Karpas-422 (cell line): ENCODE results near the gene RIC8B. TPM values are rescaled to one million over a fixed set of nuclear protein-coding genes. Genes with fewer than 3 reads are reported as not detected.

Source experiments
- DNase-seq: peaks from one replicate; pipeline ENCODE4 v3.0.0-alpha.2; 2015
- H2AFZ ChIP-seq: fragments of 200-600 bp; sonication (generic); 2 replicates; pipeline ENCODE4 v1.6.1; 2014; ENCODE audit warnings: antibody characterized with exemption, low read length, mixed read lengths
- H3K27ac ChIP-seq: fragments of 200-600 bp; sonication (generic); 2 replicates; pipeline ENCODE4 v1.5.1; 2014; ENCODE audit warnings: mild to moderate bottlenecking, low read length, moderate library complexity
- H3K27me3 ChIP-seq: fragments of 200-600 bp; sonication (generic); 2 replicates; pipeline ENCODE4 v1.6.1; 2014; ENCODE audit warnings: low read length, mixed read lengths
- H3K36me3 ChIP-seq: fragments of 200-600 bp; sonication (generic); 2 replicates; pipeline ENCODE4 v1.6.1; 2014; ENCODE audit warnings: low read length, mixed read lengths; ENCODE audit not compliant: insufficient read depth
- H3K4me1 ChIP-seq: fragments of 200-600 bp; sonication (generic); 2 replicates; pipeline ENCODE4 v1.6.1; 2014; ENCODE audit warnings: mild to moderate bottlenecking, low read length, mixed read lengths
- H3K4me2 ChIP-seq: fragments of 200-600 bp; sonication (generic); 2 replicates; pipeline ENCODE4 v1.6.1; 2014; ENCODE audit warnings: low read length, low read depth, mild to moderate bottlenecking; ENCODE audit not compliant: poor library complexity, severe bottlenecking
- H3K4me3 ChIP-seq: fragments of 200-600 bp; sonication (generic); 2 replicates; pipeline ENCODE4 v1.5.1; 2014; ENCODE audit warnings: mild to moderate bottlenecking, antibody characterized with exemption, low read length, mixed read lengths
- H3K79me2 ChIP-seq: fragments of 200-600 bp; sonication (generic); 2 replicates; pipeline ENCODE4 v1.6.1; 2014; ENCODE audit warnings: mild to moderate bottlenecking, low read length, mixed read lengths
- H3K9ac ChIP-seq: fragments of 200-600 bp; sonication (generic); 2 replicates; pipeline ENCODE4 v1.6.0; 2014; ENCODE audit warnings: low read length
- H3K9me2 ChIP-seq: fragments of 200-600 bp; sonication (generic), shearing (Covaris generic); replicated peaks from 2 replicates; pipeline ENCODE4 v1.6.0; 2014; ENCODE audit warnings: mild to moderate bottlenecking, low read length, moderate library complexity; ENCODE audit not compliant: insufficient read depth
- H3K9me3 ChIP-seq: fragments of 300-700, 200-600 bp; sonication (generic); 2 replicates; pipeline ENCODE4 v1.6.1; 2014; ENCODE audit warnings: low read length, mixed read lengths
- H4K20me1 ChIP-seq: fragments of 200-600 bp; sonication (generic); 2 replicates; pipeline ENCODE4 v1.6.1; 2014; ENCODE audit warnings: mild to moderate bottlenecking, antibody characterized with exemption, low read length, low read depth; ENCODE audit not compliant: insufficient read depth
- total RNA-seq: library from RNA; depleted of rRNA; stranded (reverse); fragments of >200 nt; shearing (Covaris generic); gene quantifications from 2 replicates; pipeline ENCODE4 v1.2.3, GENCODE V29; 2014; ENCODE audit warnings: low replicate concordance

Gene RIC8B
- total RNA-seq, 1 experiment from 2014 or later, result not detected

DNA sequence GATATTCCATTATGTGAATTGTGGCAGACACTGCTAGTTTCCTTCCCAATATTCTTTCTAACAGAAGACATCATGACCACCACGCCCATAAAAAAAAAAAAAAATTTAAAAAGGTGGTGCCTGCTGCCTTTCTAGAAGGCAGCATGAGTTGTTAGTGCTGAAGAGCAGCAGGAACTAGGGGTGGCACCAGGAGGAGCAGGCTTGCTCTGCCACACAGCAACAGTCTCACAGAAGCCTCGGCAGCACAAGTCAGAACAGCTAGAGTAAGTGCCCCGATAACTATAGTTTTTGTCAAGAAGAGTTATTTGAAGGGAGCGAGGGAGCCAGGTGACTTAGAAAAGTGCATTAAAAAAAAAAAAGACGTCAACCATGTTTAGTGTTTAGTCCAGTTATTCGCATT is 114.8 kb downstream of the RIC8B start:
- Histone ChIP-seq H3K79me2 (no peaks in the 10 kb centered on the region), H3K27ac (no peak overlapping the region), H3K4me2 (no peak overlapping the region), H3K4me1 (no peaks in the 10 kb centered on the region), H3K4me3 (no peak overlapping the region), H2AFZ (no peak overlapping the region), H3K9ac (no peak overlapping the region), H3K9me2 (no peaks in the 10 kb centered on the region), H4K20me1 (no peaks in the 10 kb centered on the region), H3K27me3 (no peaks in the 10 kb centered on the region), H3K9me3 (no peaks in the 10 kb centered on the region), H3K36me3 (no peaks in the 10 kb centered on the region)
- no peak for DNase-seq

DNA sequence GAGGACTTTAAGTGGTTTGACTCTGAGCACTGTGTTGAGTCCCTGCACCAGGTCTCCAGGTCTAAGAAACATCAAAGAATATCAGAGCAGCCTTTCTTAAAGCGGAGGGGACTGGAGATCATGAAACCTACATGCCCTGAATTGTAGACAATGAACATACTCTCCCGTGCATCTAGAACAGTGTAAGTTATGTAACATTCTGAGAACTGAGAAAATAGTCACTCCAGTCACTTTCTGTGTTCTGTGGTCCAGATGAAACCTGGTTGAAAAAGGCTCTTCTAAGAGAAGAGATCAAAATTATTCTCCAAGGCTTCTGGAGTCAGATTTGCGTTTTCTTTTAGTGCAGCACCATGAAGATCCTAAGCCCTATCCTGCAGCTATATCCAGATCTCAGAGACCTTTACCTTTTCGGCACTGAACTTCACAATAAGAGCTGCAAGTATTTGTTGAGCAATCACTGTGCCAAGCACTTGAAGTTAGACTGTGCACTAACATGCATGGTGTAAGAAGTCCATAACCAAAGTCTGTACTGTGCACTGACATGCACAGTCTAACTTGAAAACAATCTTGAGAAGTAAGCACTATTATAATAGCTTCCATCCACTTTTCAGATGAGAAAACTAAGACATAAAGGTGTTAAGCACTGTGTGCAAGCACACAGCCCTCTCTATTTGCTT is 115.6 kb downstream of the RIC8B start:
- H3K4me2 ChIP-seq, result no peak overlapping the region
- no peak overlapping the region for H3K4me3 ChIP-seq
- H3K27ac ChIP-seq, result no peak overlapping the region
- H3K36me3 ChIP-seq, result no peaks in the 10 kb centered on the region
- no peak for DNase-seq
- no peaks in the 10 kb centered on the region for H3K27me3 ChIP-seq
- no peaks in the 10 kb centered on the region for H3K4me1 ChIP-seq
- no peak overlapping the region for H3K9ac ChIP-seq
- no peaks in the 10 kb centered on the region for H3K79me2 ChIP-seq
- no peak overlapping the region for H2AFZ ChIP-seq
- no peaks in the 10 kb centered on the region for H3K9me3 ChIP-seq
- H3K9me2 ChIP-seq, result no peaks in the 10 kb centered on the region
- no peaks in the 10 kb centered on the region for H4K20me1 ChIP-seq

DNA sequence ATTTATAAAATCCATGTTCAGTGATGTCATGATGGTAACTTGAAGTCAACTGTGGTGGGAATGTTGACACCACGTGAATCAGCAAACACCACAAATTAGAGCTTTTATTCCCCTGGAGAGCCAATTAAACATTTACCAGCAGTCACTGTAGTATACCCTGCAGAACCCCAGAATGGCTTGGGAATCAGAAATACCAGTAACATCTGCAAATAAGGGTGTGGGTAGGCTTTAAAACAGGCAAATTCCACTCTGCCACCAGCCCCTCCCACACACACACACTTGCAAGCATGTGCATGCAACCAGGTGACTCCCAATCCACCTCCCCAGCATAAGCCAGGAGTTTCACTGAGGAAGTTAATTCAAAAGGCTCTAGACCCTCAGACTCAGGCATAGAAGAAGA is 117.6 kb downstream of the RIC8B start:
- no peak for DNase-seq
- H3K79me2 ChIP-seq, result no peaks in the 10 kb centered on the region

DNA sequence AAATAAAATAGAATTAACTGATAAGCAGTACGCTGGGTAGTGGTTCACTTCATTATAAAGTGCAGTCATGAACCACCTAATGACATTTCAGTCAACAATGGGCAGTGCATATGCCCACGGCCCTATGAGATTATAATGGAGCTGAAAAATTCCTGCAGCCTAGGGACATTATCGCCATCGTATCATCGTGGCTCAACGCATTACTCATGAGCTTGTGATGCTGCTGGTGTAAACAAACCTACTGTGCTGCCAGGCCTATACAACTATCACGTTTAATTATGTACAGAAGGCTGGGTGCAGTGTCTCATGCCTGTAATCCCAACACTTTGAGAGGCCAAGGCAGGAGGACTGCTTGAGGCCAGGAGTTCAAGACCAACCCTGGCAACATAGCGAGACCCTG is 119.0 kb downstream of the RIC8B start:
- no peak overlapping the region for H3K4me2 ChIP-seq
- no peak overlapping the region for H3K9ac ChIP-seq
- H4K20me1 ChIP-seq, result no peaks in the 10 kb centered on the region; the same call in 1 of the 2 replicates
- no peaks in the 10 kb centered on the region for H3K36me3 ChIP-seq
- H3K4me1 ChIP-seq, result no peaks in the 10 kb centered on the region
- no peaks in the 10 kb centered on the region for H3K9me2 ChIP-seq
- H2AFZ ChIP-seq, result no peak overlapping the region
- H3K9me3 ChIP-seq, result no peaks in the 10 kb centered on the region
- no peak for DNase-seq
- no peaks in the 10 kb centered on the region for H3K79me2 ChIP-seq
- no peak overlapping the region for H3K27ac ChIP-seq
- H3K4me3 ChIP-seq, result no peak overlapping the region
- no peaks in the 10 kb centered on the region for H3K27me3 ChIP-seq

More for the DNA sequence above, 117.6 kb downstream of the RIC8B start:
- Histone ChIP-seq H3K27me3 (no peaks in the 10 kb centered on the region), H4K20me1 (no peaks in the 10 kb centered on the region), H3K4me2 (no peak overlapping the region), H3K36me3 (no peaks in the 10 kb centered on the region), H3K27ac (no peak overlapping the region), H3K4me3 (no peak overlapping the region), H3K9me3 (no peaks in the 10 kb centered on the region), H3K9ac (no peak overlapping the region), H3K4me1 (no peaks in the 10 kb centered on the region), H2AFZ (no peak overlapping the region), H3K9me2 (no peaks in the 10 kb centered on the region)

DNA sequence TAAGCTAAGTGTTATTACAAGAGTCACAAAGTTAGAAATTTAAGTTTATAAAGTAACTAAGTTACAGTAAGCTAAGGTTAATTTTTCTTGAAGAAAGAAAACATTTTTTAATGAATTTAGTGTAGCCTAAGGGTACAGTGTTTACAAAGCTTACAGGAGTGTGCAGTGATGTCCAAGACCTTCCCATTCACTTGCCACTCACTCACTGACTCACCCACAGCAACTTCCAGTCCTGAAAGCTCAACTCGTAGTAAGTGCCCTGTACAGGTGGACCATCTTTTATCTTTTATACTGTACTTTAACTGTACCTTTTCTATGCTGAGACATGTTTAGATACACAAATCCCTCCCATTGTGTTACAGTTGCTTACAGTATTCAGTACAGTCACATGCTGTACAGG is 120.3 kb downstream of the RIC8B start:
- Histone ChIP-seq H3K9me2 (no peaks in the 10 kb centered on the region), H3K27me3 (no peaks in the 10 kb centered on the region), H3K4me2 (no peak overlapping the region), H3K79me2 (no peaks in the 10 kb centered on the region), H2AFZ (no peak overlapping the region), H3K9ac (no peak overlapping the region), H4K20me1 (no peaks in the 10 kb centered on the region; the same call in 1 of the 2 replicates), H3K4me3 (no peak overlapping the region), H3K27ac (no peak overlapping the region), H3K9me3 (no peaks in the 10 kb centered on the region), H3K36me3 (no peaks in the 10 kb centered on the region), H3K4me1 (no peaks in the 10 kb centered on the region)
- no peak for DNase-seq

DNA sequence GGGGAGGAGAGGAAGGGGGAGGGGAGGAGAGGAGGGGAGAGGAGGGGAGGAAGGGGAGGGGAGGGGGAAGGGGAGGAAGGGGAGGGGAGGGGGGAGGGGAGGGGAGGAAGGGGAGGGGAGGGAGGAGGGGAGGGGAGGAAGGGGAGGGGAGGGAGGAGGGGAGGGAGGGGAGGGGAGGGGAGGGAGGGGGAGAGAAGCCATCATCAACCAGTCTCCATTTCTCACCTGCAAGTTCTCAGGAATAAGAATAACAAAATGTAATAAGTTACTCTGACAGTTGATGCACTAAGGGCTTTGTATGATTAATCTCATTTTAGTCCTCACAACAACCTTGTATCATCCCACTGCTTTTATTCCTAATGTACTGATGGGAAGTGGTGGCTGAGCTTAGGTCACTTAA is 122.1 kb downstream of the RIC8B start:
- H3K4me1 ChIP-seq, result no peaks in the 10 kb centered on the region
- H4K20me1 ChIP-seq, result no peaks in the 10 kb centered on the region; the same call in 1 of the 2 replicates
- H3K4me3 ChIP-seq, result no peak overlapping the region
- no peaks in the 10 kb centered on the region for H3K79me2 ChIP-seq
- no peak overlapping the region for H2AFZ ChIP-seq
- no peak for DNase-seq
- H3K36me3 ChIP-seq, result no peaks in the 10 kb centered on the region
- no peak overlapping the region for H3K4me2 ChIP-seq
- H3K9me3 ChIP-seq, result no peaks in the 10 kb centered on the region
- no peaks in the 10 kb centered on the region for H3K27me3 ChIP-seq
- H3K9me2 ChIP-seq, result no peaks in the 10 kb centered on the region
- no peak overlapping the region for H3K27ac ChIP-seq
- no peak overlapping the region for H3K9ac ChIP-seq

DNA sequence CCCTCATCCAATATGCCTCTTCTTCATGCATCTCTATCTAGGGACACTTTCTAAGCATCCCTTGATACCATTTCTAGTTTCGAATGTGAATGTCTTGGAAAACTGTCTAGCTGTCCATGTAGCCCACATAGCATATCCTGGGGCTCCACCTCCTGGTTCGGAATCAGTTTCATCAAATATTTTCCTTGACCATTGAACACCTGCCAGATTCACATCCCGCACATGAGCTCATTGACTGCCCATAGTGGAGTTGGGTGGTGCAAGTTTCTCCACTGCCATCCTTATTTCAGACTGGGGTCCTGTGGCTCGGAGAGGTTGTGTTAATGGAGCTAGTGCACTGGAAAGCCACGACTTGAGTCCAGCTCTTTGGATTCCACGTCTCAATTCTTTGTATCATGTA is 122.6 kb downstream of the RIC8B start:
- no peaks in the 10 kb centered on the region for H3K79me2 ChIP-seq
- no peaks in the 10 kb centered on the region for H3K9me3 ChIP-seq
- no peak overlapping the region for H3K27ac ChIP-seq
- H3K4me3 ChIP-seq, result no peak overlapping the region
- H3K9ac ChIP-seq, result no peak overlapping the region
- H3K4me2 ChIP-seq, result no peak overlapping the region
- H3K9me2 ChIP-seq, result no peaks in the 10 kb centered on the region
- no peak overlapping the region for H2AFZ ChIP-seq
- no peaks in the 10 kb centered on the region; the same call in 1 of the 2 replicates for H4K20me1 ChIP-seq
- no peaks in the 10 kb centered on the region for H3K4me1 ChIP-seq
- H3K27me3 ChIP-seq, result no peaks in the 10 kb centered on the region
- H3K36me3 ChIP-seq, result no peaks in the 10 kb centered on the region
- no peak for DNase-seq

DNA sequence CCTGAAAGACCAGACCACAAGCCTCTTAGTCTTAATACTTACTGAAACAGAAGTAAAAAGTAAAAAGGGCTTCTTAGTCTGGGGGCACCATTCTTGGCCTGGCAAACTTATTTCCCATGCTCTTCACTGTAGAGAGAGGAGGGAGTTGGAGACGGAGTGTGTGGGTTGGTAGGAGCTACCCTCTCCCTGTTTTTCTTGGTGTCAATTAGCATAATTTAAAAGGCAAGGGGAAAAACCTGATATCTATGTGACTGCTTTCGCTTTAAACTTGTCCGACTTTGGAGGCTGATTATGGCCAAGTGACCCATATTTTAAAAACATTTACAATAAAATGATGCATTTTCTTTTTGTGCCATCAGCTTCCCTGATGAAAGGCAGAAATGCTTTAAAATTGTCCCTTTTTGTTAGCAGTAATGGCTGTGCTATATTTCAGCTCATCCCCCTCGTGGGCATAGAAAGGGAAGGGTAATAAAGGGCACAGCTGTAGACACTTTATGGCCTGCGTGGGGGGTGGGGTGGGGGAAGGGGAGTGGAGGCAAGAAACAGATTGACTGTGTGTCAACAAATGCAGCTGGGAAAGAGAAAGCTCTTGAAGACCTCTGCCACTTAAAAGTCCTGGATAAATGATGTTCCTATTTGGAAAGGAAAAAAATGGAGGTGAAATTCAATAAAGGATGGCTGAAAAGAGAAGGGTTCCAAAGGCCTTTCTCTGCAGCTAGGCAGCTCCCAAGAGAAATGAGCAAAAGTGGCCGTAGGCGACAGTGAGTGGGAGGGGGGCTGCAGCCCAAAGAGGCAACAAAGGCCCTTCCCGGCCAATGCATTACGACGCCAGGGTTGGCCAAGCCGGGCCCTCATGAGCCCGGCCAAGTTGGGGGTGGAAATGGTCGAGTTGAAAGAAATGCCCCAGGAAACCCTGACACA is 123.8 kb downstream of the RIC8B start:
- Histone ChIP-seq H3K27ac (no peak overlapping the region), H3K27me3 (no peaks in the 10 kb centered on the region), H3K4me1 (no peaks in the 10 kb centered on the region), H3K79me2 (no peaks in the 10 kb centered on the region), H3K36me3 (no peaks in the 10 kb centered on the region), H3K9me2 (no peaks in the 10 kb centered on the region), H3K4me2 (no peak overlapping the region), H2AFZ (no peak overlapping the region), H3K9ac (no peak overlapping the region), H3K4me3 (no peak overlapping the region), H3K9me3 (no peaks in the 10 kb centered on the region), H4K20me1 (no peaks in the 10 kb centered on the region; the same call in 1 of the 2 replicates)
- no peak for DNase-seq
